Neural cell (in vitro differentiated cells): Measurements from ENCODE around the gene OSM. TPM values are rescaled to one million over a fixed set of nuclear protein-coding genes. Genes with fewer than 3 reads are reported as not detected.

Experiments
- H2AFZ ChIP-seq: fragments of 200-600, 300-800 bp; sonication (generic), shearing (Covaris generic); 2 replicates; pipeline ENCODE4 v1.6.0; 2014; ENCODE audit warnings: low read depth, mild to moderate bottlenecking, antibody characterized with exemption, low read length, moderate library complexity
- H3F3A ChIP-seq: fragments of 200-600 bp; shearing (Covaris generic); 2 replicates; pipeline ENCODE4 v1.6.1; 2016; ENCODE audit warnings: mild to moderate bottlenecking, moderate library complexity, mixed read lengths, antibody characterized with exemption, low read length; ENCODE audit not compliant: insufficient read depth, poor library complexity, severe bottlenecking
- H3K27ac ChIP-seq: fragments of 200-600, 300-800 bp; sonication (generic), shearing (Covaris generic); 2 replicates; pipeline ENCODE4 v1.5.1; 2014; ENCODE audit warnings: mild to moderate bottlenecking, low read length, moderate library complexity
- H3K27me3 ChIP-seq: fragments of 300-800, 200-600 bp; sonication (generic), shearing (Covaris generic); 2 replicates; pipeline ENCODE4 v1.6.0; 2014; ENCODE audit warnings: mild to moderate bottlenecking, low read depth, low read length, moderate library complexity; ENCODE audit not compliant: insufficient read depth
- H3K36me3 ChIP-seq: fragments of 300-800, 200-600 bp; sonication (generic), shearing (Covaris generic); 2 replicates; pipeline ENCODE4 v1.5.1; 2014; ENCODE audit warnings: mild to moderate bottlenecking, antibody characterized with exemption, low read length, moderate library complexity; ENCODE audit not compliant: insufficient read depth
- H3K4me2 ChIP-seq: fragments of 300-800, 200-600 bp; sonication (generic), shearing (Covaris generic); 2 replicates; pipeline ENCODE4 v1.6.0; 2014; ENCODE audit warnings: mild to moderate bottlenecking, low read length
- H3K4me3 ChIP-seq: fragments of 300-800, 200-600 bp; sonication (generic), shearing (Covaris generic); 2 replicates; pipeline ENCODE4 v1.5.1; 2014; ENCODE audit warnings: mild to moderate bottlenecking, low read length, moderate library complexity
- H3K79me2 ChIP-seq: fragments of 200-600 bp; shearing (Covaris generic); replicated peaks from 2 replicates; pipeline ENCODE4 v1.6.0; 2014; ENCODE audit warnings: mild to moderate bottlenecking, low read length, moderate library complexity; ENCODE audit not compliant: insufficient read depth
- H3K9ac ChIP-seq: fragments of 300-800, 200-600 bp; sonication (generic), shearing (Covaris generic); 2 replicates; pipeline ENCODE4 v1.6.1; 2016; ENCODE audit warnings: mild to moderate bottlenecking, low read length, mixed read lengths
- H3K9me2 ChIP-seq: fragments of 200-600 bp; shearing (Covaris generic); 2 replicates; pipeline ENCODE4 v1.6.1; 2016; ENCODE audit warnings: mild to moderate bottlenecking, low read length, mixed read lengths; ENCODE audit not compliant: insufficient read depth
- H3K9me3 ChIP-seq: fragments of 200-600, 300-800 bp; sonication (generic), shearing (Covaris generic); 2 replicates; pipeline ENCODE4 v1.6.1; 2016; ENCODE audit warnings: mild to moderate bottlenecking, mixed run types, low read length, moderate library complexity, mixed read lengths
- H4K20me1 ChIP-seq: fragments of 200-600 bp; shearing (Covaris generic); 2 replicates; pipeline ENCODE4 v1.6.1; 2016; ENCODE audit warnings: mild to moderate bottlenecking, mixed run types; ENCODE audit not compliant: insufficient read depth
- EP300 ChIP-seq: fragments of 450-650 bp; conservative IDR thresholded peaks from 2 replicates; pipeline ENCODE4 v1.6.1; 2014; ENCODE audit warnings: antibody characterized with exemption, mild to moderate bottlenecking, moderate library complexity; ENCODE audit not compliant: poor library complexity, severe bottlenecking
- MXI1 ChIP-seq: fragments of 450-650 bp; conservative IDR thresholded peaks from 2 replicates; pipeline ENCODE4 v1.6.1; 2014; ENCODE audit warnings: antibody characterized with exemption, mild to moderate bottlenecking; ENCODE audit not compliant: poor library complexity, severe bottlenecking
- POLR2AphosphoS5 ChIP-seq: IDR thresholded peaks from 2 replicates; pipeline ENCODE4 v1.6.1; 2012
- polyA plus RNA-seq: library from polyadenylated mRNA; depleted of rRNA; stranded (reverse); fragments of >200 nt; gene quantifications from 2 replicates; pipeline ENCODE4 v1.2.3, GENCODE V29; 2014
- TF ChIP-seq, protein P1 (sequence below): fragments of 450-650 bp; IDR thresholded peaks from 2 replicates; pipeline ENCODE4 v1.5.1; 2014; ENCODE audit warnings: antibody characterized with exemption, mild to moderate bottlenecking, moderate library complexity; ENCODE audit not compliant: poor library complexity, severe bottlenecking
- TF ChIP-seq, protein P2 (sequence below): IDR thresholded peaks from 2 replicates; pipeline ENCODE4 v1.6.1; 2012; ENCODE audit warnings: borderline replicate concordance

OSM gene
- polyA plus RNA-seq, 1 donor from 2014 or later, result not detected

GRCh38 chr22:30212996-30213441, 53.6 kb downstream of the OSM start:
- H3K4me3 ChIP-seq, result no peak overlapping the region
- H2AFZ ChIP-seq, result no peak overlapping the region
- no peaks in the 10 kb centered on the region for H3K9me2 ChIP-seq
- H3K9ac ChIP-seq, result no peak overlapping the region
- H3F3A ChIP-seq, result no peaks in the 10 kb centered on the region
- H4K20me1 ChIP-seq, result no peaks in the 10 kb centered on the region
- no peaks in the 10 kb centered on the region for H3K27me3 ChIP-seq
- H3K9me3 ChIP-seq, result no peaks in the 10 kb centered on the region
- H3K27ac ChIP-seq, result no peak overlapping the region
- no peak overlapping the region for H3K4me2 ChIP-seq
- H3K36me3 ChIP-seq, result no peaks in the 10 kb centered on the region
- TF ChIP-seq EP300 (no peak), POLR2AphosphoS5 (no peak), MXI1 (no peak)
- TF ChIP-seq, protein P1, sequence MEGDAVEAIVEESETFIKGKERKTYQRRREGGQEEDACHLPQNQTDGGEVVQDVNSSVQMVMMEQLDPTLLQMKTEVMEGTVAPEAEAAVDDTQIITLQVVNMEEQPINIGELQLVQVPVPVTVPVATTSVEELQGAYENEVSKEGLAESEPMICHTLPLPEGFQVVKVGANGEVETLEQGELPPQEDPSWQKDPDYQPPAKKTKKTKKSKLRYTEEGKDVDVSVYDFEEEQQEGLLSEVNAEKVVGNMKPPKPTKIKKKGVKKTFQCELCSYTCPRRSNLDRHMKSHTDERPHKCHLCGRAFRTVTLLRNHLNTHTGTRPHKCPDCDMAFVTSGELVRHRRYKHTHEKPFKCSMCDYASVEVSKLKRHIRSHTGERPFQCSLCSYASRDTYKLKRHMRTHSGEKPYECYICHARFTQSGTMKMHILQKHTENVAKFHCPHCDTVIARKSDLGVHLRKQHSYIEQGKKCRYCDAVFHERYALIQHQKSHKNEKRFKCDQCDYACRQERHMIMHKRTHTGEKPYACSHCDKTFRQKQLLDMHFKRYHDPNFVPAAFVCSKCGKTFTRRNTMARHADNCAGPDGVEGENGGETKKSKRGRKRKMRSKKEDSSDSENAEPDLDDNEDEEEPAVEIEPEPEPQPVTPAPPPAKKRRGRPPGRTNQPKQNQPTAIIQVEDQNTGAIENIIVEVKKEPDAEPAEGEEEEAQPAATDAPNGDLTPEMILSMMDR, result no peak
- TF ChIP-seq, protein P2, sequence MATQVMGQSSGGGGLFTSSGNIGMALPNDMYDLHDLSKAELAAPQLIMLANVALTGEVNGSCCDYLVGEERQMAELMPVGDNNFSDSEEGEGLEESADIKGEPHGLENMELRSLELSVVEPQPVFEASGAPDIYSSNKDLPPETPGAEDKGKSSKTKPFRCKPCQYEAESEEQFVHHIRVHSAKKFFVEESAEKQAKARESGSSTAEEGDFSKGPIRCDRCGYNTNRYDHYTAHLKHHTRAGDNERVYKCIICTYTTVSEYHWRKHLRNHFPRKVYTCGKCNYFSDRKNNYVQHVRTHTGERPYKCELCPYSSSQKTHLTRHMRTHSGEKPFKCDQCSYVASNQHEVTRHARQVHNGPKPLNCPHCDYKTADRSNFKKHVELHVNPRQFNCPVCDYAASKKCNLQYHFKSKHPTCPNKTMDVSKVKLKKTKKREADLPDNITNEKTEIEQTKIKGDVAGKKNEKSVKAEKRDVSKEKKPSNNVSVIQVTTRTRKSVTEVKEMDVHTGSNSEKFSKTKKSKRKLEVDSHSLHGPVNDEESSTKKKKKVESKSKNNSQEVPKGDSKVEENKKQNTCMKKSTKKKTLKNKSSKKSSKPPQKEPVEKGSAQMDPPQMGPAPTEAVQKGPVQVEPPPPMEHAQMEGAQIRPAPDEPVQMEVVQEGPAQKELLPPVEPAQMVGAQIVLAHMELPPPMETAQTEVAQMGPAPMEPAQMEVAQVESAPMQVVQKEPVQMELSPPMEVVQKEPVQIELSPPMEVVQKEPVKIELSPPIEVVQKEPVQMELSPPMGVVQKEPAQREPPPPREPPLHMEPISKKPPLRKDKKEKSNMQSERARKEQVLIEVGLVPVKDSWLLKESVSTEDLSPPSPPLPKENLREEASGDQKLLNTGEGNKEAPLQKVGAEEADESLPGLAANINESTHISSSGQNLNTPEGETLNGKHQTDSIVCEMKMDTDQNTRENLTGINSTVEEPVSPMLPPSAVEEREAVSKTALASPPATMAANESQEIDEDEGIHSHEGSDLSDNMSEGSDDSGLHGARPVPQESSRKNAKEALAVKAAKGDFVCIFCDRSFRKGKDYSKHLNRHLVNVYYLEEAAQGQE, result no peak
- no peaks in the 10 kb centered on the region for H3K79me2 ChIP-seq

Other genes starting within 250 kb of the OSM start
- 1.2 TPM in 1 of 2 replicates, not detected in the other for gene HORMAD2, start 186.4 kb downstream of the OSM start, polyA plus RNA-seq
- 0.05 TPM in 1 of 2 replicates, not detected in the other for gene LIF, start 20.1 kb downstream of the OSM start, polyA plus RNA-seq
- 2.2 and 8.5 TPM in 2 replicates for gene CASTOR1, start 22.7 kb upstream of the OSM start, polyA plus RNA-seq
- 11.9 and 22.0 TPM in 2 replicates for gene TBC1D10A, start 60.1 kb upstream of the OSM start, polyA plus RNA-seq
- gene SF3A1, start 90.0 kb upstream of the OSM start, polyA plus RNA-seq, result 14.4 and 14.6 TPM in 2 replicates
- 30.6 and 32.2 TPM in 2 replicates for gene CCDC157, start 90.2 kb upstream of the OSM start, polyA plus RNA-seq
- gene RNF215, start 120.6 kb upstream of the OSM start, polyA plus RNA-seq, result 28.3 and 40.5 TPM in 2 replicates
- gene SEC14L2, start 130.2 kb upstream of the OSM start, polyA plus RNA-seq, result 2.0 and 2.7 TPM in 2 replicates
- gene MTFP1, start 158.9 kb upstream of the OSM start, polyA plus RNA-seq, result 3.2 and 8.1 TPM in 2 replicates
- gene SEC14L3, start 205.2 kb upstream of the OSM start, polyA plus RNA-seq, result not detected in 2 replicates
- gene SEC14L4, start 238.8 kb upstream of the OSM start, polyA plus RNA-seq, result not detected in 2 replicates